Body of pancreas (tissue), 4 donors: ENCODE results near the gene CRTC2.

ENCODE experiments used
- POLR2A ChIP-seq, 3 donors: fragments of 450-650 bp; IDR thresholded peaks; one replicate each; pipeline ENCODE4 v1.6.1; 2016; ENCODE audit warnings: antibody characterized with exemption in 3 of 3, mild to moderate bottlenecking in 2 of 3
- TF ChIP-seq, protein P1 (sequence below), 7 experiments: fragments of 450-650 bp in 4 of 7; fragments of 200-600 bp in 3 of 7; sonication (generic) in 3 of 7; IDR thresholded peaks; one replicate each; pipeline ENCODE4 v1.5.1; 2016 to 2019; ENCODE audit warnings: antibody characterized with exemption in 7 of 7

DNA sequence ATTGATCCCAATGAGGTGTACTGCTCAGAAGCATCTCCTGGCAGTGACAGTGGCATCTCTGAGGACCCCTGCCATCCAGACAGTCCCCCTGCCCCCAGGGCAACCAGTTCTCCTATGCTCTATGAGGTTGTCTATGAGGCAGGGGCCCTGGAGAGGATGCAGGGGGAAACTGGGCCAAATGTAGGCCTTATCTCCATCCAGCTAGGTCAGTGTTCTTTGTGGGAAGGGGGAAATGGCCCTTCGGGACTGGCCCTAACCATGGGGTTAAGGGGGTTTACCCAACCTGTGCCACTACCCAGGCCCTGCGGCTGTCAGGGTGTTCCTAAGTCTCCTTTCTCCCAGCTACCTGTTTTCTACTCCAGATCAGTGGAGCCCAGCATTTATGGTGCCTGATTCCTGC lies 10.6 kb upstream of the CRTC2 start:
- TF ChIP-seq, protein P1, sequence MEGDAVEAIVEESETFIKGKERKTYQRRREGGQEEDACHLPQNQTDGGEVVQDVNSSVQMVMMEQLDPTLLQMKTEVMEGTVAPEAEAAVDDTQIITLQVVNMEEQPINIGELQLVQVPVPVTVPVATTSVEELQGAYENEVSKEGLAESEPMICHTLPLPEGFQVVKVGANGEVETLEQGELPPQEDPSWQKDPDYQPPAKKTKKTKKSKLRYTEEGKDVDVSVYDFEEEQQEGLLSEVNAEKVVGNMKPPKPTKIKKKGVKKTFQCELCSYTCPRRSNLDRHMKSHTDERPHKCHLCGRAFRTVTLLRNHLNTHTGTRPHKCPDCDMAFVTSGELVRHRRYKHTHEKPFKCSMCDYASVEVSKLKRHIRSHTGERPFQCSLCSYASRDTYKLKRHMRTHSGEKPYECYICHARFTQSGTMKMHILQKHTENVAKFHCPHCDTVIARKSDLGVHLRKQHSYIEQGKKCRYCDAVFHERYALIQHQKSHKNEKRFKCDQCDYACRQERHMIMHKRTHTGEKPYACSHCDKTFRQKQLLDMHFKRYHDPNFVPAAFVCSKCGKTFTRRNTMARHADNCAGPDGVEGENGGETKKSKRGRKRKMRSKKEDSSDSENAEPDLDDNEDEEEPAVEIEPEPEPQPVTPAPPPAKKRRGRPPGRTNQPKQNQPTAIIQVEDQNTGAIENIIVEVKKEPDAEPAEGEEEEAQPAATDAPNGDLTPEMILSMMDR (IDR thresholded peaks at IDR 0.05): no peak
- no peak for TF ChIP-seq POLR2A (IDR thresholded peaks at IDR 0.05)
